ENCODE results near the gene C19orf25. TPM values are rescaled to one million over a fixed set of nuclear protein-coding genes. Genes with fewer than 3 reads are reported as not detected.

The C19orf25 gene
- total RNA-seq, 4 donors from 2014 or later: 21.6 to 43.6 (median 29.8) TPM

- H3K4me1 ChIP-seq: peaks cover 29 to 72% (median 62%) of the 10 kb centered on the region in 4 donors
- intact Hi-C loops (cut with DNase I): no loop called here
- H3K27me3 ChIP-seq: peaks cover 13 to 48% (median 26%) of the 10 kb centered on the region in 4 donors
- no peak for DNase-seq (ENCODE audit: extremely low spot score)
- TF ChIP-seq CTCF (IDR thresholded peaks at IDR 0.05): no peak
- H3K4me3 ChIP-seq: no peak overlapping the region
- WGBS: 85% methylated on average over 22 of the region's 31 CpGs
- no peak overlapping the region for H3K27ac ChIP-seq (replicated peaks in 1 of 4)
- no peaks in the 10 kb centered on the region for H3K9me3 ChIP-seq
- H3K36me3 ChIP-seq: peaks cover 0 to 37% (median 16%) of the 10 kb centered on the region in 4 donors
Measured at GRCh38 chr19:1475751-1476437, 3.1 kb downstream of the C19orf25 start.

- Histone ChIP-seq H3K27ac (replicated peaks in 1 of 4) (no peak overlapping the region), H3K4me1 (peaks cover 39 to 81% (median 71%) of the 10 kb centered on the region in 4 donors), H3K27me3 (peaks cover 23 to 59% (median 36%) of the 10 kb centered on the region in 4 donors), H3K4me3 (no peak overlapping the region), H3K36me3 (peaks cover 0 to 37% (median 16%) of the 10 kb centered on the region in 4 donors), H3K9me3 (no peaks in the 10 kb centered on the region)
- no peak for TF ChIP-seq CTCF (IDR thresholded peaks at IDR 0.05)
- TF ChIP-seq EP300 (IDR thresholded peaks at IDR 0.05): no peak
- TF ChIP-seq POLR2AphosphoS5 (IDR thresholded peaks at IDR 0.05): no peak
- no peak for TF ChIP-seq POLR2A (IDR thresholded peaks at IDR 0.05; ENCODE audit: low read depth)
- WGBS: 81% methylated on average over 11 of the region's 26 CpGs
- intact Hi-C loops (cut with DNase I): no loop called here
- DNase-seq (ENCODE audit: extremely low spot score): no peak
Measured at GRCh38 chr19:1474765-1475351, 4.2 kb downstream of the C19orf25 start.

GRCh38 chr19:1474011-1474764 lies 4.8 kb downstream of the C19orf25 start:
- H3K4me1 ChIP-seq: peaks cover 37 to 81% (median 70%) of the 10 kb centered on the region in 4 donors
- H3K27me3 ChIP-seq: peaks cover 26 to 65% (median 39%) of the 10 kb centered on the region in 4 donors
- TF ChIP-seq POLR2AphosphoS5 (IDR thresholded peaks at IDR 0.05) (no peak), POLR2A (IDR thresholded peaks at IDR 0.05; ENCODE audit: low read depth) (no peak), CTCF (IDR thresholded peaks at IDR 0.05) (no peak), EP300 (IDR thresholded peaks at IDR 0.05) (no peak)
- 77% methylated on average over 11 of the region's 31 CpGs for WGBS
- H3K36me3 ChIP-seq: peaks cover 0 to 37% (median 16%) of the 10 kb centered on the region in 4 donors
- intact Hi-C loops (cut with DNase I): no loop called here
- no peak overlapping the region for H3K27ac ChIP-seq (replicated peaks in 1 of 4)
- no peak overlapping the region for H3K4me3 ChIP-seq
- DNase-seq (ENCODE audit: extremely low spot score): no peak
- H3K9me3 ChIP-seq: no peaks in the 10 kb centered on the region

- no peak overlapping the region for H3K4me3 ChIP-seq
- peaks cover 0 to 37% (median 16%) of the 10 kb centered on the region in 4 donors for H3K36me3 ChIP-seq
- 78% methylated on average over 20 of the region's 20 CpGs for WGBS
- TF ChIP-seq CTCF (IDR thresholded peaks at IDR 0.05) (no peak), POLR2AphosphoS5 (IDR thresholded peaks at IDR 0.05) (no peak), POLR2A (IDR thresholded peaks at IDR 0.05; ENCODE audit: low read depth) (no peak), EP300 (IDR thresholded peaks at IDR 0.05) (no peak)
- H3K27ac ChIP-seq (replicated peaks in 1 of 4): no peak overlapping the region
- no peaks in the 10 kb centered on the region for H3K9me3 ChIP-seq
- intact Hi-C loops (cut with DNase I): no loop called here
- H3K4me1 ChIP-seq: peaks cover 41 to 85% (median 73%) of the 10 kb centered on the region in 4 donors
- peaks cover 32 to 74% (median 46%) of the 10 kb centered on the region in 4 donors for H3K27me3 ChIP-seq
- no peak for DNase-seq (ENCODE audit: extremely low spot score)
Measured at GRCh38 chr19:1473085-1473851, 5.7 kb downstream of the C19orf25 start.

All from esophagus muscularis mucosa (tissue), 4 donors.